ENCODE measurements around the gene ELMOD3. TPM values are rescaled to one million over a fixed set of nuclear protein-coding genes. Genes with fewer than 3 reads are reported as not detected.

ELMOD3 gene
- total RNA-seq, 1 experiment from 2014 or later: 10.3 TPM

- peak overlapping the region; percentile 13 for H3K27ac Mint-ChIP-seq (ENCODE audit: unreplicated experiment)
- DNase-seq: no peak
- Histone ChIP-seq H3K4me1 (peaks cover 19% of the 10 kb centered on the region), H3K9me3 (no peaks in the 10 kb centered on the region), H3K36me3 (ENCODE audit: control insufficient read depth, insufficient read depth, low read length) (no peaks in the 10 kb centered on the region), H3K27me3 (replicated peaks; ENCODE audit: control insufficient read depth, insufficient read depth, low read length) (no peaks in the 10 kb centered on the region), H3K4me3 (ENCODE audit: low read depth, low read length) (no peak overlapping the region)
- no peaks in the 10 kb centered on the region for H3K9me3 Mint-ChIP-seq (ENCODE audit: unreplicated experiment)
- TF ChIP-seq, protein P1, sequence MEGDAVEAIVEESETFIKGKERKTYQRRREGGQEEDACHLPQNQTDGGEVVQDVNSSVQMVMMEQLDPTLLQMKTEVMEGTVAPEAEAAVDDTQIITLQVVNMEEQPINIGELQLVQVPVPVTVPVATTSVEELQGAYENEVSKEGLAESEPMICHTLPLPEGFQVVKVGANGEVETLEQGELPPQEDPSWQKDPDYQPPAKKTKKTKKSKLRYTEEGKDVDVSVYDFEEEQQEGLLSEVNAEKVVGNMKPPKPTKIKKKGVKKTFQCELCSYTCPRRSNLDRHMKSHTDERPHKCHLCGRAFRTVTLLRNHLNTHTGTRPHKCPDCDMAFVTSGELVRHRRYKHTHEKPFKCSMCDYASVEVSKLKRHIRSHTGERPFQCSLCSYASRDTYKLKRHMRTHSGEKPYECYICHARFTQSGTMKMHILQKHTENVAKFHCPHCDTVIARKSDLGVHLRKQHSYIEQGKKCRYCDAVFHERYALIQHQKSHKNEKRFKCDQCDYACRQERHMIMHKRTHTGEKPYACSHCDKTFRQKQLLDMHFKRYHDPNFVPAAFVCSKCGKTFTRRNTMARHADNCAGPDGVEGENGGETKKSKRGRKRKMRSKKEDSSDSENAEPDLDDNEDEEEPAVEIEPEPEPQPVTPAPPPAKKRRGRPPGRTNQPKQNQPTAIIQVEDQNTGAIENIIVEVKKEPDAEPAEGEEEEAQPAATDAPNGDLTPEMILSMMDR (IDR thresholded peaks at IDR 0.05; ENCODE audit: insufficient read depth in 1 of 2, low read depth in 1 of 2, low read length in 1 of 2, severe bottlenecking in 1 of 2, unreplicated experiment in 1 of 2): no peak
- ChIA-PET POLR2A (no interaction called here), CTCF (interaction anchor here (0.6 to 0.7 kb wide), 2 partner anchors 108 to 123 kb away, joined by 3 read pairs; no protein-coding TSS in a partner anchor)
- no TSS peak for BruUV-seq (replicated peaks)
- H3K4me1 Mint-ChIP-seq (ENCODE audit: low read depth, unreplicated experiment): peaks cover 13% of the 10 kb centered on the region
- H3K27me3 Mint-ChIP-seq (ENCODE audit: insufficient read depth, unreplicated experiment): no peaks in the 10 kb centered on the region
- intact Hi-C loops (cut with micrococcal nuclease; ENCODE audit: unreplicated experiment): loop anchor here (10.0 kb wide), 1 partner anchor 350 kb away; no protein-coding TSS in a partner anchor
- peaks cover 7% of the 10 kb centered on the region for H3K36me3 Mint-ChIP-seq (ENCODE audit: insufficient read depth, unreplicated experiment)
- H3K4me3 Mint-ChIP-seq (ENCODE audit: unreplicated experiment): no peak overlapping the region
Observed at GRCh38 chr2:85414761-85415553, 60.4 kb downstream of the ELMOD3 start.

GRCh38 chr2:85415980-85416650 lies 61.5 kb downstream of the ELMOD3 start:
- peaks cover 7% of the 10 kb centered on the region for H3K36me3 Mint-ChIP-seq (ENCODE audit: insufficient read depth, unreplicated experiment)
- Histone ChIP-seq H3K4me1 (peaks cover 29% of the 10 kb centered on the region), H3K36me3 (ENCODE audit: control insufficient read depth, insufficient read depth, low read length) (no peaks in the 10 kb centered on the region), H3K27me3 (replicated peaks; ENCODE audit: control insufficient read depth, insufficient read depth, low read length) (no peaks in the 10 kb centered on the region), H3K9me3 (no peaks in the 10 kb centered on the region), H3K4me3 (ENCODE audit: low read depth, low read length) (no peak overlapping the region)
- BruUV-seq (replicated peaks): no TSS peak
- ChIA-PET POLR2A (no interaction called here), CTCF (interaction anchor here (0.7 to 1.2 kb wide), 2 partner anchors 122 to 135 kb away, joined by 3 to 5 read pairs; no protein-coding TSS in a partner anchor)
- no peak for DNase-seq
- intact Hi-C loops (cut with micrococcal nuclease; ENCODE audit: unreplicated experiment): loop anchor here (10.0 kb wide), 1 partner anchor 351 kb away; no protein-coding TSS in a partner anchor
- H3K27ac Mint-ChIP-seq (ENCODE audit: unreplicated experiment): no peak overlapping the region
- H3K9me3 Mint-ChIP-seq (ENCODE audit: unreplicated experiment): no peaks in the 10 kb centered on the region
- H3K4me3 Mint-ChIP-seq (ENCODE audit: unreplicated experiment): no peak overlapping the region
- H3K4me1 Mint-ChIP-seq (ENCODE audit: low read depth, unreplicated experiment): peaks cover 15% of the 10 kb centered on the region
- TF ChIP-seq, protein P1 (IDR thresholded peaks at IDR 0.05; ENCODE audit: insufficient read depth in 1 of 2, low read depth in 1 of 2, low read length in 1 of 2, severe bottlenecking in 1 of 2, unreplicated experiment in 1 of 2): no peak
- no peaks in the 10 kb centered on the region for H3K27me3 Mint-ChIP-seq (ENCODE audit: insufficient read depth, unreplicated experiment)

All from Caco-2 (cell line).